HG03342 (cell line): ENCODE data around the gene MSMB.
"Not testable (repeated sequence)": the region's sequence is repeated elsewhere in the genome, so short reads cannot be mapped to it uniquely, and the experiment has no call there.

Experiments used
- ATAC-seq: cut with Tn5 transposase; IDR thresholded peaks from one replicate; pipeline ENCODE4 v1.9.1; 2021; ENCODE audit warnings: mild to moderate bottlenecking, moderate library complexity; ENCODE audit not compliant: unreplicated experiment

The MSMB gene

GRCh38 chr10:46046261-46046660 lies at the start of gene MSMB:
MSMB (minus strand) TSS chr10:46046269; CDS start chr10:46046237, 32 bp downstream.
- no peak for ATAC-seq

- ATAC-seq = no peak
Observed at GRCh38 chr10:46094931-46095750, 49.1 kb upstream of the MSMB start.

DNA sequence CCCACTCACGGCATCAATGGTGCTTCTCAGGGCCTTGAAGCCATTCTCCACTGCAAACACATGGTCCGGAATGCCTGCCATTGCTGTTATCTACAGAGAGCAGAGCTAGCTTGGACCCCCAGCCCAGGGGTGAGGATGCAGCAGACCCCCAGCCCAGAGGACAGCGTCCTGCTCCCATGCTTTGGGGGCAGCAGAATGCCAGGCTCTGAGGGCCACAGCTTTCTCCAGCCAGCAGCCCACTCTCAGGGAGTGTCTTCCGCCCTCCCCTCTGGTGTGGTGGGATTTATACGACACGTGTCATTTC lies 48.1 kb upstream of the MSMB start:
- ATAC-seq = no peak

- not testable (repeated sequence) for ATAC-seq
Observed at GRCh38 chr10:46093316-46094196, 47.5 kb upstream of the MSMB start.

DNA sequence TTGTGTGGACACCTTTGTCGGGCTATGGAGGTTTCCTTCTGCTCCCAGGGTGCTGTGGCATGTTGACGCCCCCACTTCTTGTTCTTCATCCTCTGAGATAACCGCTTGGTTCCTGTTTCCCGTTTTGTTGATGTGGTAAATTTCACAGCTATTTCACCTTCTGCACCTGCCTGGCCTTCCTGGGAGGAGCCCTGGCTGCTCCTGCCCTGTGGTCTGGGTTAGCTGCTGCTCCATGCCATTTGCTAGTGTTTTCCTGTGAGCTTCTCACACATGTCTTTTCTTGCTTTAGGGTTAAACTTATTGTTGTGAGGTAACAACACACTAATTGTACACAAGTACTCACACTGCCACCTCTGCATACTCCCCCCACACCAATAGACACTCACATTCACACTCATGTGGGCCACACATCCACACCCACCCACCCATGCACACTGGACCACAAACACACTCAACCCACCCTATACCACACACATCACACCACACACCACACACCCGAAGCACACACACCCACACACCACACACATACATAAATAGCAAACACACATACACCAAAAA lies 46.5 kb upstream of the MSMB start:
- ATAC-seq = no peak

- no peak for ATAC-seq
Observed at GRCh38 chr10:46091828-46092523, 45.9 kb upstream of the MSMB start.

- no peak for ATAC-seq
Observed at GRCh38 chr10:46091080-46091827, 45.2 kb upstream of the MSMB start.

DNA sequence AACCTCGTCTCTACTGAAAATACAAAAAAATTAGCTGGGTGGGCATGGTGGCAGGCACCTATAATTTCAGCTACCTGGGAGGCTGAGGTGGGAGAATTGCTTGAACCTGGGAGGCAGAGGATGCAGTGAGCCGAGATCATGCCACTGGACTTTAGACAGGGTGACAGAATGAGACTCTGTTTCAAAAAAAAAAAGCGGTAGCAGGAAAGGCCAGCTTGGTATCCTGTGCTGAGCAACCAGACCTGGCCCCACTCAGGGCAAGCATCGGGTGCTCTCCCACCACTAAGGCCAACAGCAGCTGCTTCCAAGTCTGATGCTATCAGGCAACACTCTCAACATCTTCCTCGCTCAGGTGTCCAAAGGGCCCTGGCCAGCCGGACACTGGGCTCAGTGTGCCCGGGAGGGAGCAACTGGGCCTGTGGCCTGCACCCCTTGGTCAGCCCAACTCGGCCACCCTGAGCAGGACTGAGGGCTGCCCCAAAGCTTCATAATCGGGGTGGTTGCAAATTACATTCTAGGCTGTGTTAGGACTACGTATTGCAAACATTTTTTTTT lies 44.3 kb upstream of the MSMB start:
- no peak for ATAC-seq

- ATAC-seq = not testable (repeated sequence)
Observed at GRCh38 chr10:46087381-46087780, 41.3 kb upstream of the MSMB start.

GRCh38 chr10:46084321-46085165 lies 38.5 kb upstream of the MSMB start:
- no peak for ATAC-seq

- ATAC-seq = no peak
Observed at GRCh38 chr10:46080886-46081285, 34.8 kb upstream of the MSMB start.

GRCh38 chr10:46079831-46080585 lies 33.9 kb upstream of the MSMB start:
- ATAC-seq = no peak

- ATAC-seq = no peak
Observed at GRCh38 chr10:46077731-46078413, 31.8 kb upstream of the MSMB start.

- no peak for ATAC-seq
Observed at GRCh38 chr10:46077141-46077554, 31.1 kb upstream of the MSMB start.

DNA sequence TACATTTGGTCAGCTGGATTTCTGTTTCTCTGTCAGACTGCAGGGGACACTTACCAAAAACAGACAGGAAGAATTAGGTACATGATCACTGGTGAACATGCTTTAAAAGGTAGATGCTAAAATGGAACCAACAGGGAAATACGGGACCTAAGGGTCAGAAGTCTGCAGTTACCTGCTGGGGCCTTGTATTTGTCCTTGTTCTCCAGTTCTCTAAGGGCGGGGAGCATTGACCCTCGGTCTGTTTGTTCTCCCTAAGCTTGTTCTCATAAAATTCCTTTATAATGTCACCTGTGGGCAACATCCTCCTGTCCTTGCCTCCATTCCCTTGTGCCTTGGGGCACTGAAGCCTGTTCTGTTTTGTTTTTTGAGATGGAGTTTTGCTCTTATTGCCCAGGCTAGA lies 29.8 kb upstream of the MSMB start:
- ATAC-seq = no peak

GRCh38 chr10:46074196-46074946 lies 28.3 kb upstream of the MSMB start:
- no peak for ATAC-seq

DNA sequence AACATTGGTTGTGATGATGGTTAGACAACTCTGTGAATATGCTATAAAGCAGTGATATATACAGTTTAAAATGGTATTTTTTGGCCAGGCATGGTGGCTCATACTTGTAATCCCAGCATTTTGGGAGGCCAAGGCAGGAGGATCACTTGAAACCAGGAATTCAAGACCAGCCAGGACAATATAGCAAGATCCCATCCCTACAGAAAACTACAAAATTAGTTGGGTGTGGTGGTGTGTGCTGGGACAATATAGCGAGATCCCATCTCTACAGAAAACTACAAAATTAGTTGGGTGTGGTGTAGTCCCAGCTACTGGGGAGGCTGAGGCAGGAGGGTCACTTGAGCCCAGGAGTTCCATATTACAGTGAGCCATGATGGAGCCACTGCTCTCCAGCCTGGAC lies 27.5 kb upstream of the MSMB start:
- ATAC-seq = no peak
